GM12875 (cell line): ENCODE results near the gene FRG2.
"Not testable (repeated sequence)": the region's sequence is repeated elsewhere in the genome, so short reads cannot be mapped to it uniquely, and the experiment has no call there.

Experiments used
- H3K4me3 ChIP-seq: one replicate; pipeline ENCODE4 v1.5.1; 2011; ENCODE audit warnings: low read depth, low read length, control low read depth
- CTCF ChIP-seq: IDR thresholded peaks from 2 replicates; pipeline ENCODE4 v1.5.1; 2011; ENCODE audit warnings: low read depth, mild to moderate bottlenecking, control low read depth, inconsistent platforms, low read length, moderate library complexity, borderline replicate concordance; ENCODE audit not compliant: insufficient read depth

Gene FRG2

DNA sequence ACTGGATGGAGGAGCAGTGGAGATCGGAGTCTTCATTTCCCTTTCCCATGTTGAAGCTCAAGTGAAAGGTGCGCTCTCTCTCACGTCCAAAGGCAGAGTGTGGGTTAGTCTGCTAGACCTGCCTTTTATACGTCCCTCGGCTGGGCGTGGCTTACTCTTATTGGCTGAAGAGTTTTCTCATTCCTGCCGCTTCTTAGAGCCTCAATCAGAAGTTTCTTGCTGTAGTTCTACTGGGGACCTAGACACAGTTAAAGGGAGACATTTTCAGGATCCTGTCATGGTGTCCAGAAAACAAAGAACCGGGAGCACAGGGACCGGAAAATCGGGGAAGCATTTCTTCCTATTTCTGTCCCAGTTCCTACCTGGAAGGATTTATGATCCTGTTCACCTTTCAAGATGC lies at the start of gene FRG2:
Gene FRG2, minus strand, starts transcription at position 101 of the 400 bp plus-strand sequence. Its CDS starts 52 bp downstream, at position 49.
- not testable (repeated sequence) for H3K4me3 ChIP-seq

DNA sequence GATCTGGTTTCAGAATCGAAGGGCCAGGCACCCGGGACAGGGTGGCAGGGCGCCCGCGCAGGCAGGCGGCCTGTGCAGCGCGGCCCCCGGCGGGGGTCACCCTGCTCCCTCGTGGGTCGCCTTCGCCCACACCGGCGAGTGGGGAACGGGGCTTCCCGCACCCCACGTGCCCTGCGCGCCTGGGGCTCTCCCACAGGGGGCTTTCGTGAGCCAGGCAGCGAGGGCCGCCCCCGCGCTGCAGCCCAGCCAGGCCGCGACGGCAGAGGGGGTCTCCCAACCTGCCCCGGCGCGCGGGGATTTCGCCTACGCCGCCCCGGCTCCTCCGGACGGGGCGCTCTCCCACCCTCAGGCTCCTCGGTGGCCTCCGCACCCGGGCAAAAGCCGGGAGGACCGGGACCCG lies 41.3 kb upstream of the FRG2 start:
- not testable (repeated sequence) for H3K4me3 ChIP-seq

DNA sequence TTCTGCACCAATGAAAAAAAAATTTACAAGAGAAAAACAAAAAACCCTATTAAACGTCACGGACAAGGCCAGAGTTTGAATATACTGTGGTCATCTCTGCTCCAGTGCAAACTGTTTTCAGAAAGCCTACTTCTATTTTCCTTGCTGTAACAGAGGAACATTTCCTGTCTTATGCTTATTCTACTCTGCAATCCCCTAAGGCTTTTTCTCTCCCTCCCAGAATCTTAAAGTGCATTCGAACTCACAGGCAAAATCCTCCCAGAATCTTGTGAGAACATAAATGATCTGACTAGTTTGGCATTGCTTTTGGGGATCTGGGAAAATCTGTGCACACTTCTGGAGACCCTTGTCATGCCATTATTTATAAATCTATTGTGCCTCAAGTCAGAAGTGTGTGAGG lies 37.7 kb upstream of the FRG2 start:
- not testable (repeated sequence) for H3K4me3 ChIP-seq

DNA sequence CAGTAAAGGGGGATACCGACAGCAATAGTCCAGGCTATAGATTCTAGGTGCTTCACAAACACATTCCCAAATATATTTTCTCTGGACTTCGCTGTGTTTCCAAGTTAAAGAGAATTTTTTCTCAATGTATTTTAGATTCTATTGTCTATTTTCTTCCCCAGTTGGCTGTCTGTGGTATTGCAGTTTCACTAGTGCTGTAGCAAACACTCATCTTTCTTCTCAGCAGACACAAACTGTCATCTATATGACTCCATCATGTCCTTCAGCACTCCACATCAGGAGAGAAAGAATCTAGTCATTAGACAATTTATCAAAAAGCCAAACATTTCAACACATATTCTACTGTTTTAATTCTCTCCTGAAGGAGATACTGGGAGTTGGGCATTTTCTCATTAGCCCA lies 37.3 kb upstream of the FRG2 start, which contains the start of gene DBET:
Gene DBET, plus strand, starts transcription at position 161 of the 400 bp plus-strand sequence.
- not testable (repeated sequence) for H3K4me3 ChIP-seq

DNA sequence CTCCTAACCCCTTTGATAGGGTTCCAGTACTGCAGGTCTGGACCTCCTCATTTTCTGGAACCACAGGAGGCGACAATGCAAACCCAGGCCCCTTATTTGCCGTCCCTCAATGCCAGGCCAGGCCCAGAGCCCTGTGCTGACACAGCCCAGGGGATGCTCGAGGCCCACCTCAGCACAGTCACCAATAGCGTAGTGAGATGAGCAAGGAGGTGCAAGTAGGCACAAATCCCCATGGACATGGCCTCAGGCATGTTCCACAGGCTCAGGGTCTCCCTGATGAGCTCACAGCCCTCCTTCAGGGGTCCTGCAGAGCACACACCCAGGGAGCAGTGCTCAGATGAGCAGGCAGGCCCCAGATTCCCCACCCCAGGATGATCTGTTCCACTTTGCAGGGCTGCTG lies 31.9 kb upstream of the FRG2 start:
- not testable (repeated sequence) for H3K4me3 ChIP-seq

DNA sequence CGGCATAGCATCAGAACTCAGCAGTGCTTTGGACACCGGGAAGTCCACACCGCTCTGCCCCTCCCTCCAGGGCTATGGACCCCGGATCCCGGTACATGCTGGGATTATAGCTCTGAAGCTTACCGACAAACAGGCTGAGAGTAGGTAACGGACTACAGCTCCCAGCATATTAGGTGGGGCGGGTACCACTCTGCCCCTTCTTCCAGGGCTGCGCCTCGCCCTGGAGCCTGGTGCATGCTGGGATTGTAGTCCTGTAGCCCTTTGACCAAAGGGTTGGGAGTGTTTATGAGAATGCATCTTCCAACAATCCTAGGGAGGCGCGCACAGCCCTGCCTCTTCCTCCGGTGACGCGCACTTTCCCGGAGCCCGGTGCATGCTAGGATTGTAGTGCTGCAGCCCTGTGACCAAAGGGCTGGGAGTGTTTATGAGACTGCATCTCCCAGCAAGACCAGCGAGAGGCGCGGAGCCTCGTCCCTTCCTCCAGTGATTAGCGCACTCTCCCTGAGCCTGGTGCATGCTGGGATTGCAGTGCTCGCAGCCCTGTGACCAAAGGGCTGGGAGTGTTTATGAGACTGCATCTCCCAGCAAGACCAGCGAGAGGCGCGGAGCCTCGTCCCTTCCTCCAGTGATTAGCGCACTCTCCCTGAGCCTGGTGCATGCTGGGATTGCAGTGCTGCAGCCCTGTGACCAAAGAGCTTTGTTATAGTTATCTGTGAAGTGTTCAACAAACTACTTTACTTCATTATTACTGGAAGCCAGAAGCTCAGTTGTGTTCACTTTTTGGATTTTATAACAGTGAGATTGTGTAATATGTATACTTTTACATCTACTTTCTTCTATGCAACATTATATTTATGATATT lies 22.6 kb upstream of the FRG2 start:
- H3K4me3 ChIP-seq = not testable (repeated sequence)

- H3K4me3 ChIP-seq = not testable (repeated sequence)
These were observed 20.6 kb upstream of the FRG2 start for GRCh38 chr4:190047627-190048026.

DNA sequence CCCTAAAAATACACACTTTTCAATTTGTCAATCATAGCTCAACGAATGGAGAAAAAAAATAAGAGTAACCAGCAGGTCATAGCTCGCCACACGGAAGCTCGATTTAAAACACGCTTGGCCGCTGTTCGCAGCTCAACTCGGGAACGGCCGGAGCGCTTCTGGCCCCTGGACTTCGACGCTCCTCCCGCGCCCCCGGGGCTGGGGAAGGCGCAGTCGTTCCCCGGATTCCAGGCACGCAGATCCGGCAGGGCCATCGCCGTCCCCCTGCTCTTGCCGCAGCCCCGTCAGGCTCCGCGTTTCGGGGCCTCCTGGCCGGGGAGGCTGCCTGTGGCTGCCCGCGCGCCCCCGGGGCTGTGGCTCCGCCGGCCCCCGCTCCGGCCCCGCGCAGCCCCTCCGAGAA lies 13.8 kb upstream of the FRG2 start:
- H3K4me3 ChIP-seq = not testable (repeated sequence)

GRCh38 chr4:190037704-190038388 lies 10.8 kb upstream of the FRG2 start:
- H3K4me3 ChIP-seq = not testable (repeated sequence)

DNA sequence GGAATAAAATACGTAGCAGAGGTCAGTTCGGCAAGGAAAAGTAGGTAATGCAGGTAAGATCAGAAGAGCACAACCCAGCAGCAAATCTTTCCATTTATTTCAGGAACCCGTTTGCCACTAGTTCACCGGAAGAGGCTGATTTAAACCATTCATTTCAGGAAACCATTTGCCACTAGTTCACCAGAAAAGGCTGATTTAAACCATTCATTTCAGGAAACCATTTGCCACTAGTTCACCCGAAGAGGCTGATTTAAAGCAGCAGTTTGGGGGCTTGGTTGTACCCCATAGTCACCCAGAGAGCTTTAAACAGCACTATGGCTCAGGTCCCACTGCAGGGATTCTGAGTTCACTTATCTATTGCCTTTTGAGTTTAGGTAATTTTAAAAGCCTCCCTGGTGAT lies 4.2 kb upstream of the FRG2 start:
- H3K4me3 ChIP-seq = not testable (repeated sequence)

DNA sequence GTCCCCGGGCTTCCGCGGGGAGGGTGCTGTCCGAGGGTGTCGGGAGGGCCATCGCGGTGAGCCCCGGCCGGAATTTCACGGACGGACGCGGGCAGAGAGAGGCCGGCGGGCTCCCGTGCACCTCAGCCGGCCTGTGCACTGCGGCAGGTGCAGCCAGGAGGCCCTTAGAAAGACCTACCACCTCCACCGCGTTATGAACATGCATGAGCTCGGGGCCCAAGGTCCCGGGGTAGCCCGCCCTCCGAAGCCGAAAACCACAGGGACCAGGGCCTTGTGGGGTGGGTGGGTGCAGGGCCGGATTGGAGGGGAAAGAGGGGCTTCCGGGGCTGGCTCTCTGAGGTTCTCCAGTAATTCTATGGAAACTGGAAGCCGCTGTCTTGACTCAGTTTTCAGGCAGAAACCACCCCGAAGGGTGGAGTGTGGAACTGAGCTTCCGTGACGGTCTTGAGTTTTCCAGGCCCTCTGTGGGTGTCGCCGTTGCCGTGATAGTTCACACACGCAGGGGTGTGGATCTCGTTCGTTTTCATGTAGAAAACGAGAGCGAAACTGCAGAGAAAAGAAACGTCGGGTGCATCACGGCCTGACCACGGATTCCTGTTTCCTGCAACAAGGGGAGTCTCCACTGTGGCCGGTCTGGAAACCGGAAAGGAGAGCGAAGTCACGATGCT lies 4.3 kb downstream of the FRG2 start:
- H3K4me3 ChIP-seq = not testable (repeated sequence)

- H3K4me3 ChIP-seq = not testable (repeated sequence)
These were observed 5.1 kb downstream of the FRG2 start for GRCh38 chr4:190021973-190022372.

- no peak for TF ChIP-seq CTCF
These were observed 6.0 kb downstream of the FRG2 start for GRCh38 chr4:190020790-190021717.

DNA sequence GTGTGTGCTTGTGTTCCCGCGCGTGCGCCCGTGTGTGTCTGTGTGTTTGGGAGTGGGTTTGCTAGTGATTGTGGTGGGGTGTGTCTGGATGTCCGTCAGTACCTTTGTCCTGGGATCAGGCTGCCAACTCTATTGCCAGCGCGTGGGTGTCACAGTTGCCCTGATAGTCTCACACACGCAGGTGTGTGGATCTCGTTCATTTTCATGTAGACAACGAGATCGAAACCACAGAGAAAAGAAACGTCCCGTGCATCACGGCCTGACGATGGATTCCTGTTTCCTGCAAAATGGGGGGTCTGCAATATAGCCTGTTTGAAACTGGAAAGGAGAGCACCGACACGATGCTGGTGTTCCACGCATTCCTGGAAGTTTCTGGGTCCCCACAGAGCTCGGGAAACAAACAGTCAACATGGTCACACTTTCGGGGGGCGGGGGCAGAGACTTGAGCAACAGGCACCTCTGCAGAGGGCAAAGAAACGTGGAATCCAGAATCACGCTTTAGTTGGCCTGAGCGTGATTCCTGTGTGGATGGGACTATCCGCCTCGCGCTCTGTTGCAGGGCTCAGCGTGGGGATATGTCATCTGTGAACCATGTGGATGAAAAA lies 7.1 kb downstream of the FRG2 start:
- H3K4me3 ChIP-seq = not testable (repeated sequence)

More at GRCh38 chr4:190020790-190021717, 6.0 kb downstream of the FRG2 start:
- H3K4me3 ChIP-seq = no peak overlapping the region
